SK-N-SH (cell line): ENCODE results near the gene TIAL1. TPM values are rescaled to one million over a fixed set of nuclear protein-coding genes. Genes with fewer than 3 reads are reported as not detected.

ENCODE experiments used
- CTCF ChIA-PET: fragments of 300-600, 350-600 bp; formaldehyde crosslinking; extraction: SDS; loops from one replicate; lab custom pipeline; 2021; lab: Yijun Ruan, JAX
- POLR2A ChIA-PET: fragments of 350-600 bp; sonication (Branson Sonifier 250); formaldehyde crosslinking; extraction: SDS; loops from one replicate; lab custom pipeline; 2020; ENCODE audit warnings: antibody characterized with exemption, inconsistent platforms; lab: Yijun Ruan, JAX
- DNase-seq: peaks from one replicate; pipeline ENCODE4 v3.0.0; 2012
- H2AFZ ChIP-seq: fragments of 200-600 bp; sonication (generic); 2 replicates; pipeline ENCODE4 v1.8.1; 2016; ENCODE audit warnings: antibody characterized with exemption, mild to moderate bottlenecking, low read depth
- H3F3A ChIP-seq: fragments of 200-600 bp; sonication (generic); replicated peaks from 2 replicates; pipeline ENCODE3; 2016; ENCODE audit warnings: antibody characterized with exemption, mild to moderate bottlenecking; ENCODE audit not compliant: insufficient read depth
- H3K27ac ChIP-seq, 2 experiments: fragments of 200-500 bp in 1 of 2; fragments of 200-600 bp in 1 of 2; sonication (Bioruptor generic) in 1 of 2; sonication (generic), shearing (Covaris generic) in 1 of 2; 2 replicates each; pipeline versions ENCODE4 v1.5.1 to v1.6.1; 2014 to 2016; ENCODE audit warnings: low read depth in 2 of 2, inconsistent platforms in 1 of 2, low read length in 1 of 2, mild to moderate bottlenecking in 1 of 2, mixed read lengths in 1 of 2
- H3K27me3 ChIP-seq: fragments of 200-600 bp; sonication (generic), shearing (Covaris generic); 2 replicates; pipeline ENCODE4 v1.6.1; 2016; ENCODE audit warnings: mixed run types; ENCODE audit not compliant: insufficient read depth
- H3K36me3 ChIP-seq, 2 experiments: fragments of 200-500 bp in 1 of 2; fragments of 200-600 bp in 1 of 2; sonication (Bioruptor generic) in 1 of 2; sonication (generic) in 1 of 2; replicated peaks in 1 of 2; 2 replicates each; pipeline versions ENCODE3 to v1.5.1; 2014 to 2016; ENCODE audit warnings: low read length in 1 of 2, mild to moderate bottlenecking in 1 of 2; ENCODE audit not compliant: insufficient read depth in 2 of 2, control insufficient read depth in 1 of 2
- H3K4me1 ChIP-seq, 2 experiments: fragments of 200-500 bp in 1 of 2; fragments of 200-600 bp in 1 of 2; sonication (Bioruptor generic) in 1 of 2; sonication (generic), shearing (Covaris generic) in 1 of 2; 2 replicates each; pipeline versions ENCODE4 v1.5.1 to v1.6.1; 2014 to 2016; ENCODE audit warnings: low read depth in 1 of 2, low read length in 1 of 2, mixed run types in 1 of 2; ENCODE audit not compliant: insufficient read depth in 2 of 2, control insufficient read depth in 1 of 2
- H3K4me2 ChIP-seq: fragments of 200-600 bp; sonication (generic), shearing (Covaris generic); 2 replicates; pipeline ENCODE4 v1.6.1; 2017; ENCODE audit warnings: mixed run types
- H3K4me3 ChIP-seq, 2 experiments: fragments of 200-500 bp in 1 of 2; fragments of 200-600 bp in 1 of 2; sonication (Bioruptor generic) in 1 of 2; sonication (generic), shearing (Covaris generic) in 1 of 2; 2 replicates each; pipeline versions ENCODE4 v1.5.1 to v1.8.1; 2014 to 2016; ENCODE audit warnings: low read depth in 2 of 2, inconsistent platforms in 1 of 2, low read length in 1 of 2, mild to moderate bottlenecking in 1 of 2, mixed read lengths in 1 of 2, moderate library complexity in 1 of 2
- H3K79me2 ChIP-seq: fragments of 200-600 bp; sonication (generic); 2 replicates; pipeline ENCODE4 v1.8.1; 2017; ENCODE audit warnings: mild to moderate bottlenecking; ENCODE audit not compliant: insufficient read depth
- H3K9ac ChIP-seq: fragments of 200-600 bp; sonication (generic); 2 replicates; pipeline ENCODE4 v1.6.1; 2017; ENCODE audit warnings: mixed run types
- H3K9me2 ChIP-seq: fragments of 200-600 bp; sonication (generic); 2 replicates; pipeline ENCODE4 v1.6.1; 2017; ENCODE audit warnings: mixed run types
- H3K9me3 ChIP-seq: fragments of 200-600 bp; sonication (generic); 2 replicates; pipeline ENCODE4 v1.6.1; 2017; ENCODE audit warnings: mixed run types, mild to moderate bottlenecking, moderate library complexity
- H4K20me1 ChIP-seq: fragments of 200-600 bp; sonication (generic); 2 replicates; pipeline ENCODE4 v1.6.1; 2017; ENCODE audit warnings: mild to moderate bottlenecking, mixed run types; ENCODE audit not compliant: insufficient read depth
- CHD2 ChIP-seq: fragments of 150-350 bp; IDR thresholded peaks from 2 replicates; pipeline ENCODE4 v1.6.1; 2018; ENCODE audit warnings: low read length; ENCODE audit not compliant: partially characterized antibody
- EP300 ChIP-seq, 2 experiments: IDR thresholded peaks; 2 replicates each; pipeline versions ENCODE4 v1.4.0 to v1.6.1; 2012; ENCODE audit warnings: borderline replicate concordance in 1 of 2, low read depth in 1 of 2, low read length in 1 of 2
- FOSL2 ChIP-seq: IDR thresholded peaks from 2 replicates; pipeline ENCODE4 v1.4.0; 2012; ENCODE audit warnings: low read depth, mild to moderate bottlenecking, moderate library complexity, borderline replicate concordance
- GABPA ChIP-seq: IDR thresholded peaks from 2 replicates; pipeline ENCODE4 v1.4.0; 2012; ENCODE audit warnings: low read depth, mild to moderate bottlenecking
- MXI1 ChIP-seq: IDR thresholded peaks from 2 replicates; pipeline ENCODE4 v1.6.1; 2012; ENCODE audit warnings: mild to moderate bottlenecking, low read depth, low read length, improper control_type of control experiment
- NFIC ChIP-seq: IDR thresholded peaks from 2 replicates; pipeline ENCODE4 v1.4.0; 2012; ENCODE audit warnings: borderline replicate concordance
- RAD21 ChIP-seq: IDR thresholded peaks from 2 replicates; pipeline ENCODE4 v1.6.1; 2012; ENCODE audit warnings: mild to moderate bottlenecking, low read length
- RCOR1 ChIP-seq: fragments of 150-350 bp; IDR thresholded peaks from 2 replicates; pipeline ENCODE4 v1.6.1; 2017; ENCODE audit warnings: antibody characterized with exemption, low read length
- SIN3A ChIP-seq: IDR thresholded peaks from 2 replicates; pipeline ENCODE4 v1.6.1; 2012; ENCODE audit warnings: low read depth, mild to moderate bottlenecking, low read length, moderate library complexity, borderline replicate concordance
- SMC3 ChIP-seq: IDR thresholded peaks from 2 replicates; pipeline ENCODE4 v1.6.1; 2012; ENCODE audit warnings: low read depth, low read length, improper control_type of control experiment
- TAF1 ChIP-seq: IDR thresholded peaks from 2 replicates; pipeline ENCODE4 v1.6.1; 2012; ENCODE audit warnings: low read depth, mild to moderate bottlenecking, low read length, moderate library complexity, borderline replicate concordance
- TCF12 ChIP-seq: IDR thresholded peaks from 2 replicates; pipeline ENCODE4 v1.4.0; 2012
- YY1 ChIP-seq: IDR thresholded peaks from 2 replicates; pipeline ENCODE4 v1.4.0; 2012; ENCODE audit warnings: low read depth, mild to moderate bottlenecking
- WGBS: methylation state at CpG from one replicate; pipeline ENCODE4 v1.1.6; 2017; ENCODE audit warnings: low lambda C conversion rate; 5-methylcytosine and 5-hydroxymethylcytosine counted together
- polyA plus RNA-seq, 3 experiments: library from polyadenylated mRNA; depleted of rRNA; stranded (reverse); fragments of >200 nt; gene quantifications; 2 replicates each; pipeline ENCODE4 v1.2.3, GENCODE V29; 2012
- TF ChIP-seq, protein P1 (sequence below): fragments of 200-600 bp; sonication (generic); IDR thresholded peaks from 2 replicates; pipeline ENCODE4 v1.6.1; 2017; ENCODE audit warnings: antibody characterized with exemption, mild to moderate bottlenecking, moderate library complexity

TIAL1 gene
- polyA plus RNA-seq, 1 of the 3 experiments (the other 2 are of a cell fraction): 58.0 TPM

DNA sequence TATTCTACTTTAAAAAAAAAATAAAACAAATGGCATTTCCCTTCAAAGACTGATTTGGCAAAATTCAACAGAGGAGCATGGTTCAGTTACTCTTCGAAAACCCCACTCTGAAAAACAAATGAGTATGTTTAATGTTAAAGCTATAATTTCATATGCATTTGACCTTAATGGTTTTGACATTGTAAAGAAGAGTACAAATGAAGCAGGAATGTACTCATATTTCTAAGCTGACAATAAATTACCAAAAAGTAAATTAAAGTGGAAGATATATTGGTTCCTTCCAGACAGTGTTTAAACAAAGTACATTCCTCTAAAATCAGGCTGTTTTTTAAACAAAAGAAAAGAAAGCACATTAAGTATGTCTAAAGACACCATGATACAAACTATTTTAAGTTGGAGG, 70.6 kb downstream of the TIAL1 start:
- H2AFZ ChIP-seq: no peak overlapping the region
- H3K27ac ChIP-seq: peak overlapping the region; percentile 11 to 36; a peak in 2 of 4 replicates
- peaks cover 8 to 13% of the 10 kb centered on the region in 2 experiments; a peak in 3 of 4 replicates for H3K4me1 ChIP-seq
- no peaks in the 10 kb centered on the region for H4K20me1 ChIP-seq
- peaks cover 2 to 3% of the 10 kb centered on the region in 2 experiments for H3K36me3 ChIP-seq
- no peak overlapping the region for H3K4me3 ChIP-seq
- 56% methylated on average over 1 of the region's 1 CpG for WGBS
- TF ChIP-seq TCF12 (no peak; the same call in 1 of the 2 replicates), SMC3 (no peak), SIN3A (no peak), CHD2 (no peak), TAF1 (no peak), RAD21 (no peak), NFIC (no peak), GABPA (no peak), MXI1 (no peak), EP300 (IDR thresholded peaks at IDR 0.05; ENCODE audit: borderline replicate concordance in 1 of 2, low read depth in 1 of 2, low read length in 1 of 2) (no peak), YY1 (no peak)
- TF ChIP-seq, protein P1, sequence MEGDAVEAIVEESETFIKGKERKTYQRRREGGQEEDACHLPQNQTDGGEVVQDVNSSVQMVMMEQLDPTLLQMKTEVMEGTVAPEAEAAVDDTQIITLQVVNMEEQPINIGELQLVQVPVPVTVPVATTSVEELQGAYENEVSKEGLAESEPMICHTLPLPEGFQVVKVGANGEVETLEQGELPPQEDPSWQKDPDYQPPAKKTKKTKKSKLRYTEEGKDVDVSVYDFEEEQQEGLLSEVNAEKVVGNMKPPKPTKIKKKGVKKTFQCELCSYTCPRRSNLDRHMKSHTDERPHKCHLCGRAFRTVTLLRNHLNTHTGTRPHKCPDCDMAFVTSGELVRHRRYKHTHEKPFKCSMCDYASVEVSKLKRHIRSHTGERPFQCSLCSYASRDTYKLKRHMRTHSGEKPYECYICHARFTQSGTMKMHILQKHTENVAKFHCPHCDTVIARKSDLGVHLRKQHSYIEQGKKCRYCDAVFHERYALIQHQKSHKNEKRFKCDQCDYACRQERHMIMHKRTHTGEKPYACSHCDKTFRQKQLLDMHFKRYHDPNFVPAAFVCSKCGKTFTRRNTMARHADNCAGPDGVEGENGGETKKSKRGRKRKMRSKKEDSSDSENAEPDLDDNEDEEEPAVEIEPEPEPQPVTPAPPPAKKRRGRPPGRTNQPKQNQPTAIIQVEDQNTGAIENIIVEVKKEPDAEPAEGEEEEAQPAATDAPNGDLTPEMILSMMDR: no peak
- H3K79me2 ChIP-seq: peaks cover 32% of the 10 kb centered on the region
- no peaks in the 10 kb centered on the region for H3K9me2 ChIP-seq
- no peak overlapping the region for H3K9ac ChIP-seq
- no peaks in the 10 kb centered on the region for H3K27me3 ChIP-seq
- no peak overlapping the region; the same call in 1 of the 2 replicates for H3K4me2 ChIP-seq
- peaks cover 27% of the 10 kb centered on the region for H3F3A ChIP-seq
- DNase-seq: no peak
- CTCF ChIA-PET: interaction anchor here (0.9 to 3.6 kb wide), 3 partner anchors 17 to 50 kb away, joined by 3 to 17 read pairs (median 6); partner anchors contain the start of gene RGS10
- POLR2A ChIA-PET: no interaction called here
- H3K9me3 ChIP-seq: no peaks in the 10 kb centered on the region

DNA sequence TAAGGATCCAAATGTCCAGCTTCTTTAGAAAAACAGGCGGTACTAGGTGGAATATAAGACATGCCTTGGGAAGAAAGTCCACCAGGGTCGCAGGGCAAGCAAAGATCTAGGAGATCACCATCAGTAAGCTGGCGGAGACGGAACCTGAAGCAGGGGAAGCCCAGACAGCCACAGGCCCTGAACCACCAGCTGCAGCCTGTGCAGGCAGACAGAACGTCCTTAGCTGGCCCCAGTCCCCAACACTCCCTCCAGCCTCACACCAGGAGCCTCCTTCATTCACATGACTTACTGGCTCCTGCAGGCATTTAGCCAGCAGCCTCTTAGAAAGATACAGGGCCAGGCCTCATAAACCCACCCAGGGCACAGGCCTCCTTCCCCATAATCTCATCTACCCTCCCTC, 71.6 kb downstream of the TIAL1 start:
- Histone ChIP-seq H3K27ac (peak overlapping the region; percentile 11 to 29; a peak in 2 of 4 replicates), H3K36me3 (peaks cover 2 to 8% of the 10 kb centered on the region in 2 experiments), H3K4me1 (peaks cover 3 to 11% of the 10 kb centered on the region in 2 experiments; a peak in 2 of 4 replicates), H3K4me3 (no peak overlapping the region), H3K79me2 (peaks cover 22% of the 10 kb centered on the region), H2AFZ (no peak overlapping the region), H3K27me3 (no peaks in the 10 kb centered on the region), H3K9me2 (no peaks in the 10 kb centered on the region), H3F3A (peaks cover 27% of the 10 kb centered on the region), H3K4me2 (no peak overlapping the region), H4K20me1 (no peaks in the 10 kb centered on the region), H3K9ac (no peak overlapping the region), H3K9me3 (no peaks in the 10 kb centered on the region)
- no peak for DNase-seq
- ChIA-PET POLR2A (no interaction called here), CTCF (interaction anchor here (1.4 to 3.6 kb wide), 3 partner anchors 18 to 326 kb away, joined by 5 to 17 read pairs (median 6); partner anchors contain the start of gene RGS10)
- TF ChIP-seq RCOR1 (no peak), FOSL2 (no peak)
- WGBS: 92% methylated on average over 5 of the region's 5 CpGs
